B cell (primary cell): ENCODE measurements around the gene PDAP1. TPM values are rescaled to one million over a fixed set of nuclear protein-coding genes. Genes with fewer than 3 reads are reported as not detected.
"Not testable (repeated sequence)": the region's sequence is repeated elsewhere in the genome, so short reads cannot be mapped to it uniquely, and the experiment has no call there.

Experiments used
- ATAC-seq: fragments of 200-7000 bp; cut with Tn5 transposase; one replicate; pipeline ENCODE4 v1.10.0; 2021; ENCODE audit warnings: low read depth, mild to moderate bottlenecking, moderate number of reproducible peaks, moderate library complexity
- CTCF ChIA-PET: fragments of 350-600 bp; sonication (Branson Sonifier 250); formaldehyde crosslinking; loops from one replicate; lab custom pipeline; 2021; ENCODE audit warnings: antibody characterized with exemption, inconsistent platforms; lab: Charles Lee
- POLR2A ChIA-PET: fragments of 350-600 bp; sonication (Branson Sonifier 250); formaldehyde crosslinking; loops from one replicate; lab custom pipeline; 2021; ENCODE audit warnings: antibody characterized with exemption; lab: Charles Lee
- DNase-seq: peaks from one replicate; pipeline ENCODE4 v3.0.0; 2013
- H2AFZ ChIP-seq: 2 replicates; pipeline ENCODE4 v1.6.1; 2012; ENCODE audit warnings: mild to moderate bottlenecking, low read depth, low read length; ENCODE audit not compliant: insufficient read depth, poor library complexity, severe bottlenecking
- H3K27ac ChIP-seq, 2 donors: 1 replicate in 1 of 2; 2 replicates in 1 of 2; pipeline ENCODE4 v1.5.1; 2012 to 2013; ENCODE audit warnings: low read length in 2 of 2, mild to moderate bottlenecking in 2 of 2, moderate library complexity in 1 of 2
- H3K27me3 ChIP-seq, 4 experiments: fragments of 200-600 bp in 1 of 4; sonication (generic) in 1 of 4; replicated peaks in 1 of 4; 1 replicate in 2 of 4; 2 replicates in 2 of 4; pipeline versions ENCODE4 v1.6.1 to v1.7.0; 2013 to 2016; ENCODE audit warnings: low read length in 3 of 4, mild to moderate bottlenecking in 2 of 4, mixed read lengths in 1 of 4, moderate library complexity in 1 of 4; ENCODE audit not compliant: insufficient read depth in 4 of 4, control insufficient read depth in 3 of 4; ENCODE audit errors: control extremely low read depth in 1 of 4
- H3K36me3 ChIP-seq, 2 experiments: replicated peaks in 1 of 2; 1 replicate in 1 of 2; 2 replicates in 1 of 2; pipeline versions ENCODE4 v1.6.1 to v1.7.1; 2013; ENCODE audit warnings: low read length in 1 of 2; ENCODE audit not compliant: insufficient read depth in 2 of 2, control insufficient read depth in 1 of 2; ENCODE audit errors: control extremely low read depth in 1 of 2, extremely low read depth in 1 of 2
- H3K4me1 ChIP-seq, 2 donors: fragments of 200-600 bp in 1 of 2; sonication (generic) in 1 of 2; 1 replicate in 1 of 2; 2 replicates in 1 of 2; pipeline versions ENCODE4 v1.5.1 to v1.6.1; 2013 to 2017; ENCODE audit warnings: low read length in 2 of 2; ENCODE audit not compliant: control insufficient read depth in 2 of 2, insufficient read depth in 2 of 2
- H3K4me2 ChIP-seq: replicated peaks from 2 replicates; pipeline ENCODE3; 2012; ENCODE audit warnings: mild to moderate bottlenecking, low read depth, low read length; ENCODE audit not compliant: poor library complexity, severe bottlenecking
- H3K4me3 ChIP-seq, 5 experiments: fragments of 200-600 bp in 1 of 5; sonication (generic) in 1 of 5; 1 replicate in 3 of 5; 2 replicates in 2 of 5; pipeline versions ENCODE4 v1.5.1 to v1.7.0; 2011 to 2016; ENCODE audit warnings: low read length in 4 of 5, mild to moderate bottlenecking in 4 of 5, low read depth in 2 of 5, control low read depth in 1 of 5, moderate library complexity in 1 of 5; ENCODE audit not compliant: insufficient read depth in 1 of 5; ENCODE audit errors: control extremely low read depth in 1 of 5, extremely low read depth in 1 of 5
- H3K79me2 ChIP-seq: fragments of 200-600 bp; sonication (generic); one replicate; pipeline ENCODE4 v1.6.0; 2016; ENCODE audit warnings: low read length; ENCODE audit not compliant: control insufficient read depth, insufficient read depth
- H3K9ac ChIP-seq: fragments of 200-600 bp; sonication (generic); 2 replicates; pipeline ENCODE4 v1.6.1; 2017; ENCODE audit warnings: mild to moderate bottlenecking, low read length, moderate library complexity
- H3K9me3 ChIP-seq, 3 donors: one replicate each; pipeline versions ENCODE4 v1.6.1 to v1.7.1; 2013; ENCODE audit warnings: low read length in 2 of 3; ENCODE audit not compliant: control insufficient read depth in 2 of 3, insufficient read depth in 1 of 3; ENCODE audit errors: control extremely low read depth in 1 of 3
- H4K20me1 ChIP-seq: 2 replicates; pipeline ENCODE4 v1.6.0; 2012; ENCODE audit warnings: mild to moderate bottlenecking, low read length; ENCODE audit not compliant: insufficient read depth, control insufficient read depth, poor library complexity, severe bottlenecking
- H3K27ac Mint-ChIP-seq: one replicate; pipeline ENCODE4 v1.8.0; 2021; ENCODE audit warnings: mixed read lengths
- H3K27me3 Mint-ChIP-seq: one replicate; pipeline ENCODE4 v1.8.0; 2021; ENCODE audit warnings: mixed read lengths
- H3K4me1 Mint-ChIP-seq: one replicate; pipeline ENCODE4 v1.8.0; 2021; ENCODE audit warnings: mixed read lengths
- H3K4me3 Mint-ChIP-seq: one replicate; pipeline ENCODE4 v1.8.0; 2021; ENCODE audit warnings: mixed read lengths
- H3K9me3 Mint-ChIP-seq: one replicate; pipeline ENCODE4 v1.8.0; 2022; ENCODE audit warnings: mixed read lengths; ENCODE audit not compliant: insufficient read depth
- EZH2 ChIP-seq: IDR thresholded peaks from 2 replicates; pipeline ENCODE4 v1.6.1; 2012; ENCODE audit warnings: borderline replicate concordance, low read depth, mild to moderate bottlenecking, moderate library complexity, low read length; ENCODE audit not compliant: insufficient read depth, poor library complexity, severe bottlenecking
- WGBS: methylation state at CpG from one replicate; pipeline ENCODE4 v1.1.5; 2013; ENCODE audit warnings: missing lambda C conversion rate; ENCODE audit not compliant: insufficient coverage; 5-methylcytosine and 5-hydroxymethylcytosine counted together
- intact Hi-C: fragments of 100-400 bp; cut with micrococcal nuclease; formaldehyde crosslinking; loops from one replicate; pipeline ENCODE4 v1.10.0; 2022
- polyA plus RNA-seq: library from polyadenylated mRNA; depleted of rRNA; stranded (reverse); fragments of >200 nt; gene quantifications from 2 replicates; pipeline ENCODE4 v1.2.3, GENCODE V29; 2012
- total RNA-seq, 2 donors: library from RNA; stranded (reverse); fragments of 120-200 nt in 1 of 2; gene quantifications; 1 replicate in 1 of 2; 2 replicates in 1 of 2; pipeline versions ENCODE4 v1.2.3 to v1.2.4, GENCODE V29; 2013 to 2022
- TF ChIP-seq, protein P1 (sequence below): fragments of 200-600 bp; IDR thresholded peaks from one replicate; pipeline ENCODE4 v1.8.0; 2022; ENCODE audit warnings: antibody characterized with exemption, mild to moderate bottlenecking

Gene PDAP1
- total and polyA plus RNA-seq, 2 donors (not counting 1 experiment from before 2014, with no cell fraction given) = 19.2 to 60.4 TPM

GRCh38 chr7:99387912-99388311 lies 20.5 kb downstream of the PDAP1 start:
- over 99% methylated on average over 19 of the region's 20 CpGs for WGBS
- Histone ChIP-seq H3K27ac (no peak overlapping the region), H3K27me3 (no peaks in the 10 kb centered on the region), H3K9ac (no peak overlapping the region), H3K4me2 (no peak overlapping the region), H3K4me3 (no peak overlapping the region), H4K20me1 (peaks cover 86% of the 10 kb centered on the region), H2AFZ (no peak overlapping the region), H3K9me3 (no peaks in the 10 kb centered on the region), H3K36me3 (peaks cover 0 to 66% of the 10 kb centered on the region in 2 experiments), H3K4me1 (peaks cover 11 to 34% of the 10 kb centered on the region in 2 donors), H3K79me2 (peaks cover 82% of the 10 kb centered on the region)
- H3K4me1 Mint-ChIP-seq = peaks cover 23% of the 10 kb centered on the region
- H3K4me3 Mint-ChIP-seq = no peak overlapping the region
- H3K9me3 Mint-ChIP-seq = no peaks in the 10 kb centered on the region
- CTCF ChIA-PET = interaction anchor here (0.7 to 3.4 kb wide), 4 partner anchors 15 to 26 kb away, joined by 3 to 24 read pairs (median 7); no protein-coding TSS in a partner anchor
- no peaks in the 10 kb centered on the region for H3K27me3 Mint-ChIP-seq
- TF ChIP-seq EZH2 = no peak
- TF ChIP-seq, protein P1, sequence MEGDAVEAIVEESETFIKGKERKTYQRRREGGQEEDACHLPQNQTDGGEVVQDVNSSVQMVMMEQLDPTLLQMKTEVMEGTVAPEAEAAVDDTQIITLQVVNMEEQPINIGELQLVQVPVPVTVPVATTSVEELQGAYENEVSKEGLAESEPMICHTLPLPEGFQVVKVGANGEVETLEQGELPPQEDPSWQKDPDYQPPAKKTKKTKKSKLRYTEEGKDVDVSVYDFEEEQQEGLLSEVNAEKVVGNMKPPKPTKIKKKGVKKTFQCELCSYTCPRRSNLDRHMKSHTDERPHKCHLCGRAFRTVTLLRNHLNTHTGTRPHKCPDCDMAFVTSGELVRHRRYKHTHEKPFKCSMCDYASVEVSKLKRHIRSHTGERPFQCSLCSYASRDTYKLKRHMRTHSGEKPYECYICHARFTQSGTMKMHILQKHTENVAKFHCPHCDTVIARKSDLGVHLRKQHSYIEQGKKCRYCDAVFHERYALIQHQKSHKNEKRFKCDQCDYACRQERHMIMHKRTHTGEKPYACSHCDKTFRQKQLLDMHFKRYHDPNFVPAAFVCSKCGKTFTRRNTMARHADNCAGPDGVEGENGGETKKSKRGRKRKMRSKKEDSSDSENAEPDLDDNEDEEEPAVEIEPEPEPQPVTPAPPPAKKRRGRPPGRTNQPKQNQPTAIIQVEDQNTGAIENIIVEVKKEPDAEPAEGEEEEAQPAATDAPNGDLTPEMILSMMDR = no peak
- DNase-seq (no peak), ATAC-seq (no peak)
- POLR2A ChIA-PET = interaction anchor here (0.7 kb wide), 1 partner anchor 20 kb away, joined by 8 read pairs; no protein-coding TSS in a partner anchor
- H3K27ac Mint-ChIP-seq = no peak overlapping the region
- intact Hi-C loops = loop anchor here (1.0 kb wide), 1 partner anchor 23 kb away; no protein-coding TSS in a partner anchor

DNA sequence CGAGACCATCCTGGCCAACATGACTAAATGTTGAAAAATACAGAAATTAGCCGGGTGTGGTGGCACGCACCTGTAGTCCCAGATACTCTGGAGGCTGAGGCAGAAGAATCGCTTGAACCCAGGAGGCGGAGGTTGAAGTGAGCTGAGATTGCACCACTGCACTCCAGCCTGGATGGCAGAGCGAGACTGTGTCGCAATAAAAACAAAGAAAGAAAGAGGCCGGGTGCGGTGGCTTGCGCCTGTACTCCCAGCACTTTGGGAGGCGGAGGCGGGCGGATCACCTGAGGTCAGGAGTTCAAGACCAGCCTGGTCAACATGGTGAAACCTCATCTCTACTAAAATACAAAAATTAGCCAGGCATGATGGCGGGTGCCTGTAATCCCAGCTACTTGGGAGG lies 21.2 kb downstream of the PDAP1 start:
- 93% methylated on average over 7 of the region's 14 CpGs for WGBS
- H3K27ac ChIP-seq, H2AFZ ChIP-seq, POLR2A ChIA-PET, H3K9ac ChIP-seq, H3K9me3 ChIP-seq, H3K27me3 ChIP-seq, H3K4me3 ChIP-seq, H3K4me3 Mint-ChIP-seq, H3K27ac Mint-ChIP-seq, DNase-seq, ATAC-seq, H3K27me3 Mint-ChIP-seq, H3K9me3 Mint-ChIP-seq, H3K4me2 ChIP-seq: not testable (repeated sequence)
- H3K36me3 ChIP-seq = peaks cover 0 to 65% of the 10 kb centered on the region in 2 experiments
- intact Hi-C loops = loop anchor here (1.0 kb wide), 1 partner anchor 22 kb away; no protein-coding TSS in a partner anchor
- H4K20me1 ChIP-seq = peaks cover 83% of the 10 kb centered on the region
- H3K4me1 Mint-ChIP-seq = peaks cover 21% of the 10 kb centered on the region
- peaks cover 83% of the 10 kb centered on the region for H3K79me2 ChIP-seq
- CTCF ChIA-PET = interaction anchor here (0.7 to 3.4 kb wide), 6 partner anchors 13 to 213 kb away, joined by 3 to 24 read pairs (median 4); partner anchors contain the start of gene ARPC1B
- H3K4me1 ChIP-seq = peaks cover 9 to 34% of the 10 kb centered on the region in 2 donors
